Measurements from ENCODE around the gene FRMPD2.

GRCh38 chr10:48233559-48234005 is 40.9 kb downstream of the FRMPD2 start:
- TF ChIP-seq CTCF (IDR thresholded peaks at IDR 0.05) (no peak), POLR2AphosphoS5 (IDR thresholded peaks at IDR 0.05) (no peak)

Measured in transverse colon (tissue), 4 donors.